NCI-H1105 (cell line): ENCODE data around the gene DDR2.

ENCODE experiments used
- DNase-seq: peaks from one replicate; lab custom pipeline; 2025; lab: John Stamatoyannopoulos, UW

DDR2 gene

GRCh38 chr1:162699366-162699765, 67.1 kb downstream of the DDR2 start:
- no peak for DNase-seq

- DNase-seq, result no peak
Measured at GRCh38 chr1:162700131-162700530, 67.9 kb downstream of the DDR2 start.

GRCh38 chr1:162701286-162701685, 69.0 kb downstream of the DDR2 start:
- no peak for DNase-seq

- DNase-seq, result no peak
Measured at GRCh38 chr1:162702628-162703027, 70.4 kb downstream of the DDR2 start.

GRCh38 chr1:162703708-162704107, 71.4 kb downstream of the DDR2 start:
- no peak for DNase-seq

GRCh38 chr1:162704673-162705424, 72.6 kb downstream of the DDR2 start:
- DNase-seq, result no peak

- no peak for DNase-seq
Measured at GRCh38 chr1:162706003-162706402, 73.7 kb downstream of the DDR2 start.

GRCh38 chr1:162706606-162707005, 74.3 kb downstream of the DDR2 start:
- DNase-seq, result no peak

GRCh38 chr1:162708286-162708685, 76.0 kb downstream of the DDR2 start:
- DNase-seq, result no peak

- no peak for DNase-seq
Measured at GRCh38 chr1:162709132-162709860, 77.0 kb downstream of the DDR2 start.

GRCh38 chr1:162709870-162710269, 77.6 kb downstream of the DDR2 start:
- DNase-seq, result no peak

GRCh38 chr1:162710345-162710744, 78.1 kb downstream of the DDR2 start:
- DNase-seq, result no peak

- no peak for DNase-seq
Measured at GRCh38 chr1:162710780-162711465, 78.7 kb downstream of the DDR2 start.

- no peak for DNase-seq
Measured at GRCh38 chr1:162712317-162713029, 80.2 kb downstream of the DDR2 start.

GRCh38 chr1:162716123-162716522, 83.9 kb downstream of the DDR2 start:
- no peak for DNase-seq

GRCh38 chr1:162716552-162716951, 84.3 kb downstream of the DDR2 start:
- no peak for DNase-seq

- DNase-seq, result no peak
Measured at GRCh38 chr1:162717548-162718184, 85.4 kb downstream of the DDR2 start.

- DNase-seq, result no peak
Measured at GRCh38 chr1:162719678-162720077, 87.4 kb downstream of the DDR2 start.

GRCh38 chr1:162720996-162721395, 88.7 kb downstream of the DDR2 start:
- DNase-seq, result no peak

- DNase-seq, result no peak
Measured at GRCh38 chr1:162721471-162721870, 89.2 kb downstream of the DDR2 start.

- DNase-seq, result no peak
Measured at GRCh38 chr1:162722036-162722435, 89.8 kb downstream of the DDR2 start.

GRCh38 chr1:162724583-162725120, 92.4 kb downstream of the DDR2 start:
- no peak for DNase-seq
